ENCODE data around the gene LLGL2.
"Not testable (repeated sequence)": the region's sequence is repeated elsewhere in the genome, so short reads cannot be mapped to it uniquely, and the experiment has no call there.

LLGL2 gene

DNA sequence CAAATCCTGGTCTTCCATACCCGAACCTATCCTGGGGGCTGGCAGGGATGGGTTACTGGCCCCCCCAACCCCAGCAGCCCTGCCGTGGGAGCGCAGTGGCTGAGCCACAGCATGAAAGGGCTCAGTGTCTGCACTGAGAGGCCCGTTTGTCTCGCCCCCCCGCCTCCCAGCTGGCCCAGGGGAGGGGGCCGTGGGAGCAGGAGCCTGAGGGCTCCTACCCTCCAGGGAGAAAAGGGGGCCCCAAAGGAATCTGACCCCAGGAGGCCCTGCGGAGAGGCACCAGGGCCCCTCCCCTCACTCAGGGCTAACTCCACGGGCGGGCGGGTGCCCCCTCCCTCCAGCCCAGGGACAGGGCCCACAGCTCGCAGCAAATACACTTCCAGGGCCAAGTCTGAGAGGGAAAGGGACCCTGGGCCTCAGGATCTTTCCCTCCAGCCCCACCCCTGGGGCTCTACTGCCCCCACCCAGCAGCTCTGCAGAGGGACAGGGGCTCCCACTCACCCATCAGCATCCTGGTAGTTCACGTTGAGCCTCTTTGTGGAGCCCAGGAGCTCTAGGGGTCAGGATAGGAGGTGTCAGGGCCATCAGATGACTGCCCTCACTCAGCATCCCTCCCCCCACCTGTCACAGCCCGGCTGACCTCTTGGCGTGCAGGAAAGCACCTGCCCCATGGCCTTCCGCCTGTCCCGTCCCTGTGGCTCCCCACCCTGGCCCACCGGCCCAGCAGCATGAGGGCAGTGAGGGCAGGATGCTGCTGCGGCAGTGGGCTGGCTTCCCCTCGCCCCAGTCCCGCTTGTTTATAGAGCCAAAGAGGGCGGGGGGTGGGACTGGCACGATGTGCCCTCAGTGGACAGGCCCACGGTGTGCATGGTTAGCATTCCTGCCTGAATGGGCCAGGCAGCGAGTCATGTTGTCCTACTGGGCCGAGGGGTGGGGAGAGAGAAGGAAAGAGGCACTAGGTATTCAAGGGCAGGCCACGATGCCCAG, 17.5 kb upstream of the LLGL2 start:
- no peak for DNase-seq (ENCODE audit: low read depth)

DNA sequence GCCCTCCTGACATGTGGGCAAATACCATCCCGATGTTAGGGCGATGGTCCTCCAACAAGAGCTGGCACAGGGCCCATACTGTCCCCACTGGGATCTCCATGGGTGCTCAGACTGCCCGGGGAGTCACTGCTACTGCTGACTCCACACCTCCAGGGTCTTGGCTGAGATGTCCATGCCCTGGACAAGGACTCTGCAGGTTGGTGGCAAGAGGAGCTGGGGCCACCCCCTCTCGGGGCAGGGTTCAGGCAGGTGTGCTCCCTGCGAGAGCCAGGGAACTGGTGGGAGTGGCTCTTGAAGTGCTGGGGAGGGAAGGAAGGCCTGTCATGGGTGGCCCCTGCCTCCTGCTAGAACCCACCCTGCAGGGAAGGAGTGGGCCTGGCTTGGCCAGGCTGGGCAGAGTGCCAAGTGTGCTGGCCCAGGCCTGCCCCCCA, 16.6 kb upstream of the LLGL2 start:
- no peak for DNase-seq (ENCODE audit: low read depth)

DNA sequence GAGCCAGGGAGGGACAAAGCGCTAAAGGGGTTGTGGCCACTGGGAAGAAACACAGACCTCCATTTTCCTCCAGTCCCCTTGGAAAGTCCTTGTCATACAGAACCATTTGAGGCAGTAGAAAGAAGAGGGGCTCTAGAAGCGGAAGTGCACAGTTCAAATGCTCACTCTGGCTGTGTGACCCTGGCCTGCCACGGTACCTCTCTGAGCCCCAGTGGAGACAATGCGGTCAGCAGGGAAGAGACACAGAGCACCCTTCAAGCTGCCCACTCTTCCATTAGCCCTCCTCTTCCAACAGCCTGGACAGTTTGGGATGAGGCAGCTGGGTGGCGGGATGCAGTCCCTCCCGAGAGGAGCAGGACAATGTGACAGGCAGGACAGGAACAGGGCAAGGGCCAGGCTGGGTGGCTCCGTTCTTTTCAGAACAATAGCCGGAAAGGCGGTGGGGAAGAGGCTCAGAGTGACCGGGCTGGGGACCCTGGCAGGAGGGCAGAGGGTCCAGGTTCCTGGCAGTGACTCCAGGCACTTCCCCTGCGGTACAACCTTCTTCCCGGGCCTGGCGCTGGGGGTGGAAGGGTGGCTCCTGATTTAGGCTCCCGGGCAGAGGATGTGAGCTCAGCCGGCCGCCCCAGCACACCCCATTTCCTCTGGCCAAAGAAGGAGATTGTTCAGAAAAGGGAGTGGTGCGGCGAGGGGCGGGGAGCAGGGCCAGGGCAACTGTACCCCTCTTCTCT, 15.8 kb upstream of the LLGL2 start:
- no peak for DNase-seq (ENCODE audit: low read depth)

DNA sequence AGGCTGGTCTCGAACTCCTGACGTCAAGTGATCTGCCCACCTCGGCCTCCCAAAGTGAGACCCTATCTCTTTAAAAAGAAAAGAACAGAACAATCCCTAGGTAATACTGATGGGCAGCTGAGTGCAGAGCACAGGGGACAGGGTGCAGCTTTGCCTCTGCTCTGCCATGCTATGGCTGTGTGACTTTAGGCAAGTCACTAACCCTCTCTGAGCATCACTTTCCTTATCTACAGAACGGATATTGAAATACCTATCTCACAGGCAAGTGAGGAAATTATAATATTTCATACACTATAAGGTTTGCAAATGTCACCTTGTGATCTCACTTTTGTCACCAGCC, 14.3 kb upstream of the LLGL2 start:
- no peak for DNase-seq (ENCODE audit: low read depth)

DNA sequence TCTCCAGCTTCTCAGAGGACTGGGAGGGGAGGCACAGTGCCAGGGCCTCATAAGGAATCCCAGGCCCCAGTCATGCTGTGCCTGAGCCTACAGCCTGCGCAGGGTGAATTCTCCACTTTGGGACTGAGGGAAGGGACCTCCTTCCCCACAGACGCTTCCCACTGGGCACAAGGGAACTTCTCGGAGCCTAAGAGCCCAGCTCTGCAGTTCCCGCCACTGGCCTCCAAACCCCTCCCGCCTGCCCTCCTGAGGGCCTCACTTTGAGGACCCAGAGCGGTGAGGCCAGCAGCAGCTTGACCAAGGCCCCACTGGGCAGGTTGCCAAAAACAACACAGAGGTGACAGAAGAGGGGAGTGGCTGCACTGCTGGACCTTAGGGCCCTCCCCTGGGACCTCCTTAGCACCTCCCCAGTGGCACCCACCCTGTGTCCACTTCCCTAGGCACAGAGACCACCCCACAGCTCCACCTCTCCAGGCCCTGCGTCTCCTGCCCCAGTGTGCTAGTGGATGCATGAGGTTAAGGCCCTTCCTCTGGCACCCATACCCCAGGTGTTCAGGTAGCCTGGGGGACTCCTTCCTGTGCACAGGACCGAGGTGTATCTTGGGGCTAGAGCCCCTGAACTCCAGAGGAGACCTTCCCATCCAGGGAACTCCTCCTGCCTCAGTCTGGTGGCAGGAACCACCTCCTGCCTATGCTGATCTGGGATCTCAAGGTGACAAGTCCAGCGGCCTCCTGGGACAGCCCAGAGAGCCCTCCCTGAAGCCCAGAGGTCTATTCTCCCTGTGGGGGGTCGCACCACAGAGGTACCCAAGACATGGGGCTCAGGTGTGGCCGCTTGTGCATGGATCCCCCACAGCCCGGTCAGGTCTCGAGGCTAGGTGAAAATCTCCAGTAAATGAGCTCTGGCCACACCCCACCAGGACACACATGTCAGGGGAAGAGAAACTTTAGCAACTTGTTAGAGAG, 13.6 kb upstream of the LLGL2 start:
- DNase-seq (ENCODE audit: low read depth) = no peak

DNA sequence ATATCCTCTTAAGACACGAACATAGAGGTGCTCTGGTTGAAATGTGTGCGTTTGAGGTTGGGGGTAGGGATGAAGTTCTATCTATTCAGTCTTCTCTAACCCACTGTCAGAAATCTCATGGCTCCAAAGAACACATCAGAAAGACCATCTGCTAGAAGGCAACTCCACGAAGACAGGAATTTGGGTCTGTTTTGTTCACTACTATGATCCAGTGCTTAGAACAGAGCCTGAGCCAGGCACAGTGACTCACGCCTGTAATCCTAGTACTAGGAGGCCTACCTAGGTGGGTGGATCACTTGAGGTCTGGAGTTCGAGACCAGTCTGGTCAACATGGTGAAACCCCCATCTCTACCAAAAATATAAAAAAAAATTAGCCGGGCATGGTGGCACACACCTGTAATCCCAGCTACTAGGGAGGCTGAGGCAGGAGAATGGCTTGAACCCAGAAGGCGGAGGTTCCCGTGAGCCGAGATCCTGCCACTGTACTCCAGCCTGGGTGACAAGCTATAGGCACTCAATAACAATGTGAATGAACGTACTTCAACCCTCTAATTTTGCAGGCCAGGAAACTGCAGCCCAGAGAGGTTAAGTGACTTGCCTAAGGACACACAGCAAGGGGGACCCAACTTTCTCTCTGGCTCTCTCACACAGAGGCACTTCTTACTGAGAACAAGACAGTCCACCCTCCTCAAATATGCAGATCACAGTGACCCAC, 12.4 kb upstream of the LLGL2 start:
- DNase-seq (ENCODE audit: low read depth) = no peak

DNA sequence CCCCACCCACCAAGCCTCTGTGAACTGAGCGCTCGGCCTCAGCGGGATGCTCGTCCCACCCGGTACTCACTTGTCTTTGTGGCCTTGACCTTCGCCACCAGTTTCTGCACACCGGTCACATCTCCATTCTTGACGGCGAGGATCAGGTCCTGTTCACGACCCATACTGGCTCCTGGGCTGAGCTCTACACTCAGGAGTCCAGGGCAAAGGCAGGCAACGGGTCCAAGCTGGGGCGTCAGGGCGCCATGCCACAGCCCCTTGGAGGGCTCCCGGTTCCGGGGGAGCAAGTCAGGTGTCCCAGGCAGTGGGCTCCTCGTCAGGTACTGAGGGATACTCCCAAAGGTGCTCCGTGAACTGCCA, 11.9 kb upstream of the LLGL2 start:
- DNase-seq (ENCODE audit: low read depth) = no peak

DNA sequence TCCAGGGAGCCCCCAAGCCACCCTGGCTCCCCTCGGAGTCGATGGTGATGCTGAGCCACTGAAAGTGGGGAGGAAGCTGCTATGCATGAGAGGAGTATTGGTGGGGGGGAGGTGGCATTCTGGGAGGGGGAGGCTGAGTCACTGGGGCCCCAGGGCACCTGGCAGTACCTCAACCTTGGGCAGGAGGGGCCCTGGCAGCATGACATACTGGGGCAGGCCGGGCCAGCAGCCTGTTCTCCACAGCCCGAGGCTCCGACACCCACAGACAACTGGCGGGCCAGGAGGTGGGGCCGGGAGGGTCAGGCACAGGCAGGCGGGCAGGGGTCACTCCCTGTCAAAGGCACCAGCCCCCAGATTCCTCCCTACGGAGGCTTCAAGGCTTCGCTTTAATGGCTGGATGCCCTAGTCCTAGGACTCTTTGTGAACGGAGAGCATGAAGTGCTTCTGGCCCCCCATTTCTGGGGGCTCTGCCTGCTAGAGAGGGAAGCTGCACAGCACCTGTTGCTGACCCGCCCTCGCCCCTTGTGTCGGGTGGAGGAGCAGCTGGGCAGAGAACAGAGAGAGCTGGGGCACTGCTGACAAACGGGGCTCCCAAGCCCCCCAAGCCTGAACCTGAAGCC, 11.1 kb upstream of the LLGL2 start:
- no peak for DNase-seq (ENCODE audit: low read depth)

DNA sequence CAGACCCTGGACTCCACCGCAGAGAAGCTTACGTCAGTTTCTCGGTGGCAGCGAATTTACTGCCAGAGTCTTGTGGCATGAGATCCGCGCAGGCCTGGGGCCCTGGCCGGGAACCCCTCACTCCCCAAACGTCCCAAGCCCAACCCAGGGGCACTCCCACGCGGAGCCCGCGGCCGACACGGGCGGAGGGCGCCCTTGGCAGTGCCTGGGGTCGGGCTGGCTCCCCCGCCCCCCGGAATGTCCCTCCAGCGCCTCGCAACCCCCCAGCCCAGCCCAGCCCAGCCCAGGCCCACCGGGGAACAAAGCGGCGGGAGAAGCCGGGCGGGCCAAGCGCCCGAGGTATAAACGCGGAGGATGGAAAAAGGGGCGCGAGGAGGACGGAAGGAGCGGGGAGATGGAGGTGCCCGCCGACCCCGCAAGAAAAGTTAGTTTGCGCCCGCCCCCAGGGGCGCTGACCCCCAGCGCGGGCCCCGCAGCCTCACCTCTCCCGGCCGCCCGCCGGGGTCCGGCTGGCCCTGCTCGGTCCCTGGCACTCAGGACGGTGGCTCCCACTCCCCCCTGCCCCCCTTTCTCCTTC, 10.5 kb upstream of the LLGL2 start:
- no peak for DNase-seq (ENCODE audit: low read depth)

DNA sequence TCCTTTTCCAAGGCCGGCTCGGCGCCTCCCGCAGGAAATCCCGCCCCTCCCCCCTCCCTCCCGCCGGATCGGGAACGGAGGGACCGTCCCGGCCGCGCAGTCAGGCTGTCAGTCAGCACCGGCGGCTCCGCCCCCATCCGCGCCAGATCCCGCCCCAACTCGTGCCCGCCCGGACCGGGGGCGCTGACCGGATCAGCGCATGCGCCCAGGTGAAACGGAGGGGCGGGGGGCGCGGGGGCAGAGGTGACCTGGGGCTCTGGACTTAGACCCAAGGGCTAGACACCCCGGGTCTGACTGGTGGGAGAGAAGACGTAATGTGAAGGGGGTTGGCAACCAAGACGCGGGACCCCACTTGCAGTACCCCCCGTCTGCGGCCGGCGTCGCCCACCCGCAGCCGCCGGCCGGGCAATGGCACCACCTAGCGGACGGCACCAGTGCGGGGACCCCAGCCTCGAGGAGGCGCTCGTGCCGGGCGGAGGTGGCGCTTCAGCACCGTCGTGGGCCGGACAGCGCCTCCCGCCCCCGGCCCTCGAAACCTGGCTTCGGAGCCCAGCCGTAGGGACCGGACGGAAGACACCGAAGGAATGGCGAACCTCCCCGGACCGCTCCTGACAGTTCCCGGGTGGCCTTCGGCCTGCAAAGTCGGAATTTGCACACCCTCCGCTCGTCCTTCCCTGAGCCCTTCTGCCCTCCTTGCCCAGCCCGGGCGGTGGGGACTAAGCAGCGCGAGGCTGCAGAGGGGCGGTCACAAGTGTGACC, 9.8 kb upstream of the LLGL2 start, which contains the start of gene CASKIN2:
CASKIN2 (minus strand) TSS at position 42 of the 759 bp plus-strand sequence. CDS start 1,733 bp downstream, outside the sequence.
- DNase-seq (ENCODE audit: low read depth) = peak; percentile 70

DNA sequence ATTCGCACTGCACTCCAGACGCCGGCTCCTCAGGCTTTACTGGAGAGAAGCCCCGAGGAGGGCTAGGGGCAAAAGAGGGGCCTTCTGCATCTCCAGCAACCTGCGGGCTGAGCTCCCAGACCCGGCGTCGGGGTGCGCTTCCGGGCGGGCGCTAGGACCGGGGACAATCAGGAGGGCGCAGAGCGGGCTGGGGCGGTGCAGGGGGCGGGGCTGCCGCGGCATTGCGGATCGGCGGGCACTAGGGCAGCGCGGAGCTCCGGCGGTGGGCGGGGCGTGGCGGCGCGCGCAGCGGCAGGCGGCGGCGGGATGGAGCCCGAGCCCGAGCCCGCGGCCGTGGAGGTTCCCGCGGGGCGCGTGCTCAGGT, 9.3 kb upstream of the LLGL2 start, which contains the start of gene TSEN54:
TSEN54 (plus strand) TSS at position 274 of the 364 bp plus-strand sequence; CDS start at position 307, 33 bp downstream.
- DNase-seq (ENCODE audit: low read depth) = peak; percentile 88

DNA sequence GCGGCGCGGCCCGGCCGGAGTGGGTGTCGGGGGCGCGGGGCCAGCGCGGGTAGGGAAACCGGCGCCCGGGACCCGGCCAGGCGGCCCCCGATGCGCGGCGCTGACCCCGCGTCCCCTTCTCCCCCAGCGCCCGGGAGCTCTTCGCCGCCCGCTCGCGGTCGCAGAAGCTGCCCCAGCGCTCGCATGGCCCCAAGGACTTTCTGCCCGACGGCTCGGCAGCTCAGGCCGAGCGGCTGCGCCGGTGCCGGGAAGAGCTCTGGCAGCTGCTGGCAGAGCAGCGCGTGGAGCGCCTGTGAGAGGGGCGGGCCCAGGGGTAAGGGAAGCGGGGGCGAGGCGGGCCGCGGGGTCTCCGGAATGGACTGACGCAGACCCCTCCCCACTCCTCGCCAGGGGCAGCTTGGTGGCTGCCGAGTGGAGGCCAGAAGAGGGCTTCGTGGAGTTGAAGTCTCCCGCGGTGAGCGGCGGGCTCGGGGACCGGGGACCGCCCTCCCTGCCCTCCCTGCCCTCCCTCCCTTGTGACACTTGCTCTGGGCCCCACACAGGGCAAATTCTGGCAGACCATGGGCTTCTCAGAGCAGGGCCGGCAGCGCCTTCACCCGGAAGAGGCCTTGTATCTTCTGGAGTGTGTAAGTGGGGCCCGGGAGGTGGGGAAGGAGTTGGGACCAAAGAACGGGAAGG, 8.7 kb upstream of the LLGL2 start:
- no peak for DNase-seq (ENCODE audit: low read depth)

DNA sequence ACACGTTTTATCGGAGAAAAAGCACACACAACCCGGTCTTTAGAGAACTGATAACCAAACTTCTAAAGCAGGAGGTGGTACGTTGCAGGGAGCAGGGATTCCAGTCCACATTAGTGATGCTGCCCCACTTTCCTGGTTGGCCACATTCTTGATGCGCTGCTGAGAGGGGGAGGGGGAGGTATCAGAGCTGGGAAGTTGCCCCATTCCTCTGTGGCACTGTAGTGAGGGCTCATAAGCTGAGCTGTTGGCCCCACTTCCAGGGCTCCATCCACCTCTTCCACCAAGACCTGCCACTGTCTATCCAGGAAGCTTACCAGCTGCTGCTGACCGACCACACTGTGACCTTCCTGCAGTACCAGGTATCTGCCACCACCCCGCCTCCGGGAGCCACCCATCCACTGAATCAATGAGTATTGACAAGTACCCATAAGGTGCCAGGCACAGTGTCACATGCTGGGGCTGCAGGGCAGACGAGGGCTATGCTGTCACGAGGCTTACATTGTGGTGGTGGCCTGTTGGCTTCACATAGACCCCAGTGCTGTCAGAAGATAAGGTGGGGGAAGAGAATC, 8.1 kb upstream of the LLGL2 start:
- no peak for DNase-seq (ENCODE audit: low read depth)

DNA sequence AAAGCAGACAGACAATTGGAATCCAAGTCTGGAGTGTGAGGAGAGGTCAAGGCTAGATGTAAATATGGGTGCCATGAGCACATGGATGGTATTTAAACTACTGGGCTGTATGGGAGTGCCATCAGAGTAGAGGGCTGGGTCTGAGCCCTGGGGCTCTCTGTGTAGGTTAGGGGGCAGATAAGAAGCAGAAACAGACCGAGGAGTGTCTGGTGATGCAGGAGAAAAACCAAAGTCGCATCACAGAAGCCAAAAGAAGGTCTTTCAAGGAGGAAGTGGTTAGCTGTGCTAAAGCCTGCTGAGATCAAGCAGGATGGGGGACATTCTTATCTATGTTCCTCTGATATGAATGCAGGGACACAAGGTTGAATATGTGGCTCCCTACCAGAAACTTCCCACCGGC, 7.3 kb upstream of the LLGL2 start:
- DNase-seq (ENCODE audit: low read depth) = no peak

DNA sequence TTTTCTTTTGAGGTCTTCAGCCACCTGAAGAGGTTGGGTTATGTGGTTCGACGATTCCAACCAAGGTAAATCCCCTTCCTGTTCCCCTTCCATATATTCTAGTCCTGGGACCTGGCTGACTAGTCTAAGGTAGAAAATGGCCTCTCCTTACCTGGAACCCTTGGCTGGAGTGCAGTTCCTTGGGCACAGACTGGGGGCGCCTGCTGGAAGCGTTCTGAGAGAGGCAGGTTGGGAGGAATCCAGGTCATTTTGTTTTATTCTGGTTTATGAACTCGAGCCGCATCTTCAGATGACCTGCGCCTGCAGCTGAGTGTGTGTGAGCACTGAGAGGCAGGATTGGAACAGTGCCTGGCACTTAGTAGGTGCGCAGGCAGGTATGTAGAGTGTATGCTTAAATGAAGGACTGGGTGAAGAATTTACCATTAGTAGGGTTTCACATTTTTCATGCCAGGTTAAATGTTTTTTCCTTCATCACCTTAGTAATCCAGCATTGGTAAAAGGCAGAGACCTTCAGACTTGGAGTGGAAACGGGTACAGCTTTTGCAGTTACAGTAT, 6.4 kb upstream of the LLGL2 start:
- DNase-seq (ENCODE audit: low read depth) = no peak

DNA sequence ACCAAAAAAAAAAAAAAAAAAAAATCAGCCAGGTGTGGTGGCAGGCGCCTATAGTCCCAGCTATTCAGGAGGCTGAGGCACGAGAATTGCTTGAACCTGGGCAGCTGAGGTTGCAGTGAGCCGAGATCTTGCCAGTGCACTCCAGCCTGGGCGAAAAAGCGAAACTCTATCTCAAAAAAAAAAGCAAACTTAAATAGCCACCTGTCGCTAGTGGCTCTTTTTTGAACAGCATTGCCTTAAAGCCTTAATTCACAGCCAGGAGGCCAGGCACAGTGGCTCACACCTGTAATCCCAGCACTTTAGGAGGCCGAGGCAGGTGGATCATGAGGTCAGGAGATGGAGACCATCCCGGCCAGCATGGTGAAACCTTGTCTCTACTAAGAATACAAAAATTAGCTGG, 5.1 kb upstream of the LLGL2 start:
- not testable (repeated sequence) for DNase-seq (ENCODE audit: low read depth)

DNA sequence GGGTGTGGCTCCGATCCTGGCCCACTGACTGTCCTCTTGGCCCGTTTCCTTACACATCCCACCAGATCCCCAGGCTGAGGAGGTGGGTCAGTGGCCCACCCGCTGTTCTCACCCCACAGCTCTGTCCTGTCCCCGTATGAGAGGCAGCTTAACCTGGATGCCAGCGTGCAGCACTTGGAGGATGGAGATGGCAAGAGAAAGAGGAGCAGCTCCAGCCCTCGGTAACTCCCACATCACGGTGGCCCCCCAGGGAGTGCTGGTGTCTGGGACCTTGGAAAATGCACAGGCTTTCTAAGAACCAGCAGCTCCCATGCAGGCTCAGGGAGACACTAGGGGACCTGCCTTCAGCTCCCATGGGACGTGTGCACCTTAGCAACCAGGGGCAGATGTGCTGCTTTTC, 4.2 kb upstream of the LLGL2 start:
- DNase-seq (ENCODE audit: low read depth) = no peak

DNA sequence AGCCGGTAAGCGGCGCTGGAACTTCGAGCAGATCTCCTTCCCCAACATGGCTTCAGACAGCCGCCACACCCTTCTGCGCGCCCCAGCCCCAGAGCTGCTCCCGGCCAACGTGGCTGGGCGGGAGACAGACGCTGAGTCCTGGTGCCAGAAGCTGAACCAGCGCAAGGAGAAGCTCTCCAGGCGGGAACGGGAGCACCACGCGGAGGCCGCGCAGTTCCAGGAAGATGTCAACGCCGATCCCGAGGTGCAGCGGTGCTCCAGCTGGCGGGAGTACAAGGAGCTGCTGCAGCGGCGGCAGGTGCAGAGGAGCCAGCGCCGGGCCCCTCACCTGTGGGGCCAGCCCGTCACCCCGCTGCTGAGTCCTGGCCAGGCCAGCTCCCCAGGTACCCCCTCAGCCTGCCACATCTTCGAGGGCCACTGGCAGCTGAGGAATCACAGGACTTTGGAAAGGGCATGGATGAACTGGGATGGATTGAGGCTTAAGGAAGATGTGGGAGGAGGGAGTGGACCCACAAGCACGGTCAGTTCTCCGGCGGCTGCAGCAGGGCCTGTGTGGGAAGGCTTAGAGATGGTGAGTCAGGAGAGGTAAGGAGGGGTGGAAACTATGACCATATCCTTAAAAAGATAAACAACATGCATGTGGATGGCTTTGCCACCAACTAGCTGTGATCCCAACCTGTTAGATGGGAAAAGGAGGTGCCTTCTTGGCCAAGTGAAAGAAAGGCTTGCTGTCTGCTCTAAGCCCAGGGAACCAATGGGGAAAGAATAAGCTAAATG, 3.4 kb upstream of the LLGL2 start:
- DNase-seq (ENCODE audit: low read depth) = no peak

Measured in stimulated activated CD8-positive, alpha-beta memory T cell treated with anti-CD3 and anti-CD28 coated beads, Interleukin-7, amount 100 ng/mL, for 24 hours (primary cell).